ENCODE data around the gene ZNF24.

DNA sequence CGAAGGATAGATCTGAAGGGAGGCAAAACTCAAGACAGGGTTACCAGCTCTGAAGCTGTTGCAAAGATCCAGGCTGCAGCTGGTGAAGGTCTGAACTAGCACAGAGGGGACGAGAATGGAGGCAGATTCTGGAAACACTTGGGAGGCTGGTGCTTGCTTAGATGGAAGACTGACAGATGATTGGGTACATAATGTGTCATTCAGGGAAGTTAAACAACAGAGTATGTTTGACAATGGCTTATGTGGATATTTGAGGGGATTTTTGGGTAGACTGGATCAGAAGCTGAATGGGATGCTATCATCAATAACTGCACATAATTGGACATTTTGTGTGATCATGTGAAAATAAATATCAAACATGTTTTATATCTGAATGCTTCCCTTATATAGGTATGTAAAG, 35.2 kb upstream of the ZNF24 start:
- TF ChIP-seq CTCF (IDR thresholded peaks at IDR 0.05; ENCODE audit: borderline replicate concordance, extremely low read depth, low read length, poor library complexity, severe bottlenecking) = no peak
- TF ChIP-seq EZH2 (IDR thresholded peaks at IDR 0.05; ENCODE audit: borderline replicate concordance, low read depth, low read length, severe bottlenecking) = no peak
